ENCODE measurements around the gene LRRC4C. TPM values are rescaled to one million over a fixed set of nuclear protein-coding genes. Genes with fewer than 3 reads are reported as not detected.

The LRRC4C gene
- total RNA-seq, 1 experiment from 2014 or later, result 0.13 TPM

- no peak overlapping the region for H2BK12ac ChIP-seq (ENCODE audit: insufficient read length, low read depth, low read length)
Observed at GRCh38 chr11:40882301-40882700, 577.2 kb downstream of the LRRC4C start.

More at GRCh38 chr11:40882301-40882700, 577.2 kb downstream of the LRRC4C start:
- no peak overlapping the region for H3K4me3 Mint-ChIP-seq
- H3K36me3 Mint-ChIP-seq (ENCODE audit: insufficient read depth in 1 of 3, low read depth in 3 of 3), result peaks cover 0 to under 1% (median 0%) of the 10 kb centered on the region in 3 experiments; a peak in 1 of 7 replicates
- H3K27ac Mint-ChIP-seq, result no peak overlapping the region
- Histone ChIP-seq H3K79me1 (ENCODE audit: insufficient read depth, low read depth, low read length, poor library complexity, severe bottlenecking) (no peaks in the 10 kb centered on the region), H2AK5ac (ENCODE audit: insufficient read length, low read length) (no peak overlapping the region), H3T11ph (ENCODE audit: low read length) (no peak overlapping the region), H3K4me2 (ENCODE audit: insufficient read depth, insufficient read length, low read length) (no peak overlapping the region), H3K79me2 (ENCODE audit: insufficient read depth, low read length) (no peaks in the 10 kb centered on the region), H3K23ac (ENCODE audit: insufficient read length, low read depth, low read length) (no peak overlapping the region), H4K8ac (replicated peaks; ENCODE audit: insufficient read length, low read depth, low read length) (no peak overlapping the region), H3K27me3 (ENCODE audit: insufficient read depth, low read length) (no peaks in the 10 kb centered on the region), H2AFZ (ENCODE audit: low read length) (no peak overlapping the region), H3K27ac (ENCODE audit: insufficient read length, low read depth, low read length) (no peak overlapping the region), H3K4ac (ENCODE audit: low read depth, low read length) (no peak overlapping the region), H3K4me1 (ENCODE audit: insufficient read depth, low read length) (no peaks in the 10 kb centered on the region), H3K56ac (ENCODE audit: insufficient read length, low read depth, low read length) (no peak overlapping the region), H2BK15ac (ENCODE audit: low read depth, low read length) (no peak overlapping the region), H3K14ac (ENCODE audit: insufficient read depth, low read length) (no peak overlapping the region), H3K9ac (ENCODE audit: extremely low read depth, insufficient read length, low read length) (no peak overlapping the region), H2BK20ac (ENCODE audit: low read depth, low read length, poor library complexity, severe bottlenecking) (no peak overlapping the region), H3K18ac (ENCODE audit: insufficient read length, low read depth, low read length) (no peak overlapping the region), H4K5ac (ENCODE audit: insufficient read length, low read depth, low read length) (no peak overlapping the region), H4K20me1 (ENCODE audit: control insufficient read depth, insufficient read depth, insufficient read length) (no peaks in the 10 kb centered on the region), H2BK120ac (ENCODE audit: low read depth, low read length, poor library complexity, severe bottlenecking) (no peak overlapping the region), H2BK5ac (ENCODE audit: insufficient read length, low read length) (no peak overlapping the region), H4K91ac (ENCODE audit: insufficient read length, low read depth, low read length) (no peak overlapping the region), H3K9me3 (ENCODE audit: control insufficient read depth, low read depth, low read length) (no peaks in the 10 kb centered on the region), H3K23me2 (ENCODE audit: insufficient read length, low read depth, low read length, poor library complexity, severe bottlenecking) (no peaks in the 10 kb centered on the region)
- H3K4me1 Mint-ChIP-seq, result no peaks in the 10 kb centered on the region; a peak in 2 of 4 replicates
- no CpG with 5 or more reads among the region's 3 CpGs for WGBS (ENCODE audit: extremely low coverage, insufficient read length, low lambda C conversion rate)
- no peak for TF ChIP-seq CTCF (conservative IDR thresholded peaks at IDR 0.05)
- H3K9me3 Mint-ChIP-seq, result no peaks in the 10 kb centered on the region
- no peaks in the 10 kb centered on the region for H3K27me3 Mint-ChIP-seq (ENCODE audit: low read depth)
- DNase-seq, result no peak

Measured in H9 (cell line).